Measurements from ENCODE around the gene CHERP. TPM values are rescaled to one million over a fixed set of nuclear protein-coding genes. Genes with fewer than 3 reads are reported as not detected.

The CHERP gene
- total RNA-seq (2021) (47.7 and 52.9 TPM in 2 replicates), Bru-seq, nascent RNA (percentile 79 among the genes with signal in this experiment), BruChase-seq, experiment 1, labeled RNA remaining after a 2-hour chase (percentile 95 among the genes with signal in this experiment), BruChase-seq, experiment 2, labeled RNA remaining after a 6-hour chase (percentile 98 among the genes with signal in this experiment)
- long read RNA-seq, full-length matches to known transcripts = 18 of 43 reads
- long read RNA-seq, partial matches to known transcripts = 22 of 43 reads
- long read RNA-seq, other reads (novel, unspliced or antisense) = 3 of 43 reads

- H3F3A ChIP-seq (ENCODE audit: insufficient read depth, low read depth) = peaks cover 15% of the 10 kb centered on the region
- H4K20me1 ChIP-seq (ENCODE audit: insufficient read depth) = peaks cover 45% of the 10 kb centered on the region
- peaks cover 73% of the 10 kb centered on the region for H3K79me2 ChIP-seq (ENCODE audit: low read depth)
- H3K27ac ChIP-seq = peak within 1 kb of the TSS; percentile 40
- no TSS peak for BruUV-seq (replicated peaks)
- peaks cover 19% of the 10 kb centered on the region; the same call in 1 of the 2 replicates for H3K36me3 ChIP-seq (ENCODE audit: low read depth)
- peak; percentile 84 to 90 for DNase-seq
- CTCF ChIA-PET = no interaction called here
- H3K27me3 ChIP-seq (ENCODE audit: insufficient read depth, low read depth) = no peaks in the 10 kb centered on the region
- POLR2A ChIA-PET (ENCODE audit: unreplicated experiment) = no interaction called here
- intact Hi-C loops (cut with micrococcal nuclease; ENCODE audit: unreplicated experiment) = no loop called here
- peak within 1 kb of the TSS; percentile 89 for H2AFZ ChIP-seq
- H3K9me3 ChIP-seq (ENCODE audit: insufficient read depth, low read depth) = no peaks in the 10 kb centered on the region
- H3K4me1 ChIP-seq (replicated peaks; ENCODE audit: insufficient read depth) = peaks cover 17% of the 10 kb centered on the region
- H3K4me3 ChIP-seq = peak within 1 kb of the TSS; percentile 95
- H3K4me2 ChIP-seq = peak within 1 kb of the TSS; percentile 98
- H3K9me2 ChIP-seq (ENCODE audit: insufficient read depth) = no peaks in the 10 kb centered on the region
- no peak; the same call in 1 of the 2 replicates for TF ChIP-seq CTCF (conservative IDR thresholded peaks at IDR 0.05)
- TF ChIP-seq EZH2 (IDR thresholded peaks at IDR 0.05; ENCODE audit: low read depth) = no peak
Observed at GRCh38 chr19:16542045-16542909, at the start of gene CHERP. CHERP (minus strand) TSS chr19:16542437; CDS start chr19:16542378, 59 bp downstream.

GRCh38 chr19:16590876-16591802, 48.9 kb upstream of the CHERP start:
- peaks cover 96% of the 10 kb centered on the region for H4K20me1 ChIP-seq (ENCODE audit: insufficient read depth)
- CTCF ChIA-PET = no interaction called here

More at GRCh38 chr19:16590876-16591802, 48.9 kb upstream of the CHERP start:
- Histone ChIP-seq H3K27ac (no peak overlapping the region), H3K27me3 (ENCODE audit: insufficient read depth, low read depth) (no peaks in the 10 kb centered on the region), H3K4me3 (no peak overlapping the region), H3F3A (ENCODE audit: insufficient read depth, low read depth) (peaks cover 2% of the 10 kb centered on the region; the same call in 1 of the 2 replicates), H2AFZ (no peak overlapping the region), H3K9me3 (ENCODE audit: insufficient read depth, low read depth) (no peaks in the 10 kb centered on the region; the same call in 1 of the 2 replicates), H3K4me2 (no peak overlapping the region), H3K9me2 (ENCODE audit: insufficient read depth) (no peaks in the 10 kb centered on the region), H3K36me3 (ENCODE audit: low read depth) (no peaks in the 10 kb centered on the region), H3K79me2 (ENCODE audit: low read depth) (peaks cover 97% of the 10 kb centered on the region), H3K4me1 (replicated peaks; ENCODE audit: insufficient read depth) (no peaks in the 10 kb centered on the region)
- DNase-seq = no peak
- intact Hi-C loops (cut with micrococcal nuclease; ENCODE audit: unreplicated experiment) = no loop called here
- TF ChIP-seq CTCF (conservative IDR thresholded peaks at IDR 0.05) = no peak
- TF ChIP-seq EZH2 (IDR thresholded peaks at IDR 0.05; ENCODE audit: low read depth) = no peak
- POLR2A ChIA-PET (ENCODE audit: unreplicated experiment) = no interaction called here
- BruUV-seq (replicated peaks) = no TSS peak

Measured in PC-9 (cell line).